ENCODE data around the gene TSBP1.

TSBP1 gene

GRCh38 chr6:32371803-32372202 is at the start of gene TSBP1:
Gene TSBP1 (minus strand): TSS chr6:32371903. CDS start chr6:32371706, 197 bp downstream.
- no peak for DNase-seq

- DNase-seq: no peak
These were observed 44.3 kb upstream of the TSBP1 start for GRCh38 chr6:32416036-32416435.

- peak; percentile 73 for DNase-seq
These were observed 43.9 kb upstream of the TSBP1 start for GRCh38 chr6:32415521-32416019.

- peak; percentile 83 for DNase-seq
These were observed 41.8 kb upstream of the TSBP1 start for GRCh38 chr6:32413427-32414047.

- DNase-seq: no peak
These were observed 40.0 kb upstream of the TSBP1 start for GRCh38 chr6:32411566-32412327.

- DNase-seq: no peak
These were observed 39.2 kb upstream of the TSBP1 start for GRCh38 chr6:32410906-32411305.

- no peak for DNase-seq
These were observed 35.2 kb upstream of the TSBP1 start, which contains the start of gene BTNL2 for GRCh38 chr6:32406857-32407256. Gene BTNL2 (minus strand): TSS chr6:32407181. CDS start chr6:32407123, 58 bp downstream.

GRCh38 chr6:32406197-32406596 is 34.5 kb upstream of the TSBP1 start:
- DNase-seq: no peak

GRCh38 chr6:32405656-32406055 is 34.0 kb upstream of the TSBP1 start:
- DNase-seq: no peak

- no peak for DNase-seq
These were observed 31.1 kb upstream of the TSBP1 start for GRCh38 chr6:32402812-32403211.

GRCh38 chr6:32401284-32401963 is 29.7 kb upstream of the TSBP1 start:
- no peak for DNase-seq

GRCh38 chr6:32397252-32397920 is 25.7 kb upstream of the TSBP1 start:
- no peak for DNase-seq

- no peak for DNase-seq
These were observed 24.3 kb upstream of the TSBP1 start for GRCh38 chr6:32396028-32396427.

- no peak for DNase-seq
These were observed 22.1 kb upstream of the TSBP1 start for GRCh38 chr6:32393665-32394420.

- DNase-seq: no peak
These were observed 19.8 kb upstream of the TSBP1 start for GRCh38 chr6:32391505-32391904.

- no peak for DNase-seq
These were observed 16.1 kb upstream of the TSBP1 start for GRCh38 chr6:32387589-32388340.

- no peak for DNase-seq
These were observed 14.3 kb upstream of the TSBP1 start for GRCh38 chr6:32386040-32386439.

GRCh38 chr6:32382757-32383420 is 11.2 kb upstream of the TSBP1 start:
- DNase-seq: no peak

GRCh38 chr6:32379545-32379944 is 7.8 kb upstream of the TSBP1 start:
- DNase-seq: no peak

GRCh38 chr6:32375739-32376529 is 4.2 kb upstream of the TSBP1 start:
- no peak for DNase-seq

All from stimulated activated CD4-positive, alpha-beta T cell treated with anti-CD3 and anti-CD28 coated beads, Interleukin-1b, Interleukin-23, amount 100 ng/mL, for 48 hours (primary cell).